Karpas-422 (cell line): ENCODE data around the gene ARID3A. TPM values are rescaled to one million over a fixed set of nuclear protein-coding genes. Genes with fewer than 3 reads are reported as not detected.
A peak's percentile ranks its signal among the peaks of the same experiment; 100 is the strongest.

Experiments
- DNase-seq: peaks from one replicate; pipeline ENCODE4 v3.0.0-alpha.2; 2015
- H2AFZ ChIP-seq: fragments of 200-600 bp; sonication (generic); 2 replicates; pipeline ENCODE4 v1.6.1; 2014; ENCODE audit warnings: antibody characterized with exemption, low read length, mixed read lengths
- H3K27ac ChIP-seq: fragments of 200-600 bp; sonication (generic); 2 replicates; pipeline ENCODE4 v1.5.1; 2014; ENCODE audit warnings: mild to moderate bottlenecking, low read length, moderate library complexity
- H3K27me3 ChIP-seq: fragments of 200-600 bp; sonication (generic); 2 replicates; pipeline ENCODE4 v1.6.1; 2014; ENCODE audit warnings: low read length, mixed read lengths
- H3K36me3 ChIP-seq: fragments of 200-600 bp; sonication (generic); 2 replicates; pipeline ENCODE4 v1.6.1; 2014; ENCODE audit warnings: low read length, mixed read lengths; ENCODE audit not compliant: insufficient read depth
- H3K4me1 ChIP-seq: fragments of 200-600 bp; sonication (generic); 2 replicates; pipeline ENCODE4 v1.6.1; 2014; ENCODE audit warnings: mild to moderate bottlenecking, low read length, mixed read lengths
- H3K4me2 ChIP-seq: fragments of 200-600 bp; sonication (generic); 2 replicates; pipeline ENCODE4 v1.6.1; 2014; ENCODE audit warnings: low read length, low read depth, mild to moderate bottlenecking; ENCODE audit not compliant: poor library complexity, severe bottlenecking
- H3K4me3 ChIP-seq: fragments of 200-600 bp; sonication (generic); 2 replicates; pipeline ENCODE4 v1.5.1; 2014; ENCODE audit warnings: mild to moderate bottlenecking, antibody characterized with exemption, low read length, mixed read lengths
- H3K79me2 ChIP-seq: fragments of 200-600 bp; sonication (generic); 2 replicates; pipeline ENCODE4 v1.6.1; 2014; ENCODE audit warnings: mild to moderate bottlenecking, low read length, mixed read lengths
- H3K9ac ChIP-seq: fragments of 200-600 bp; sonication (generic); 2 replicates; pipeline ENCODE4 v1.6.0; 2014; ENCODE audit warnings: low read length
- H3K9me2 ChIP-seq: fragments of 200-600 bp; sonication (generic), shearing (Covaris generic); replicated peaks from 2 replicates; pipeline ENCODE4 v1.6.0; 2014; ENCODE audit warnings: mild to moderate bottlenecking, low read length, moderate library complexity; ENCODE audit not compliant: insufficient read depth
- H3K9me3 ChIP-seq: fragments of 300-700, 200-600 bp; sonication (generic); 2 replicates; pipeline ENCODE4 v1.6.1; 2014; ENCODE audit warnings: low read length, mixed read lengths
- H4K20me1 ChIP-seq: fragments of 200-600 bp; sonication (generic); 2 replicates; pipeline ENCODE4 v1.6.1; 2014; ENCODE audit warnings: mild to moderate bottlenecking, antibody characterized with exemption, low read length, low read depth; ENCODE audit not compliant: insufficient read depth
- total RNA-seq: library from RNA; depleted of rRNA; stranded (reverse); fragments of >200 nt; shearing (Covaris generic); gene quantifications from 2 replicates; pipeline ENCODE4 v1.2.3, GENCODE V29; 2014; ENCODE audit warnings: low replicate concordance

ARID3A gene
- total RNA-seq, 1 experiment from 2014 or later, result 2.0 TPM

GRCh38 chr19:994516-994915, 68.7 kb downstream of the ARID3A start:
- Histone ChIP-seq H4K20me1 (peaks cover 22% of the 10 kb centered on the region; the same call in 1 of the 2 replicates), H3K79me2 (no peaks in the 10 kb centered on the region), H3K9ac (no peak overlapping the region), H3K27me3 (no peaks in the 10 kb centered on the region), H3K36me3 (0 out of 2 replicates have a peak, but pooled peaks cover 15% of the 10 kb centered on the region), H3K4me1 (no peaks in the 10 kb centered on the region), H3K27ac (no peak overlapping the region), H3K4me3 (no peak overlapping the region), H3K9me2 (no peaks in the 10 kb centered on the region), H3K4me2 (no peak overlapping the region), H3K9me3 (no peaks in the 10 kb centered on the region; the same call in 1 of the 2 replicates), H2AFZ (no peak overlapping the region)
- no peak for DNase-seq

- Histone ChIP-seq H3K4me2 (no peak overlapping the region), H3K36me3 (0 out of 2 replicates have a peak, but pooled peaks cover 15% of the 10 kb centered on the region), H3K9ac (no peak overlapping the region)
These were observed 69.4 kb downstream of the ARID3A start for GRCh38 chr19:995051-995827.

GRCh38 chr19:996051-996838, 70.4 kb downstream of the ARID3A start:
- Histone ChIP-seq H3K4me1 (no peaks in the 10 kb centered on the region), H3K9me2 (no peaks in the 10 kb centered on the region), H3K9ac (no peak overlapping the region), H3K79me2 (no peaks in the 10 kb centered on the region), H3K27me3 (no peaks in the 10 kb centered on the region), H2AFZ (no peak overlapping the region), H3K4me3 (no peak overlapping the region), H4K20me1 (peaks cover 21% of the 10 kb centered on the region; the same call in 1 of the 2 replicates), H3K27ac (no peak overlapping the region), H3K9me3 (no peaks in the 10 kb centered on the region), H3K4me2 (no peak overlapping the region), H3K36me3 (0 out of 2 replicates have a peak, but pooled peaks cover 9% of the 10 kb centered on the region)
- DNase-seq, result peak; percentile 66

More at GRCh38 chr19:995051-995827, 69.4 kb downstream of the ARID3A start:
- Histone ChIP-seq H3K9me2 (no peaks in the 10 kb centered on the region), H3K4me3 (no peak overlapping the region), H3K27ac (no peak overlapping the region), H4K20me1 (peaks cover 22% of the 10 kb centered on the region; the same call in 1 of the 2 replicates), H3K79me2 (no peaks in the 10 kb centered on the region), H3K27me3 (no peaks in the 10 kb centered on the region), H2AFZ (no peak overlapping the region), H3K9me3 (no peaks in the 10 kb centered on the region; the same call in 1 of the 2 replicates), H3K4me1 (no peaks in the 10 kb centered on the region)
- DNase-seq, result no peak

- Histone ChIP-seq H4K20me1 (peaks cover 15% of the 10 kb centered on the region; the same call in 1 of the 2 replicates), H3K4me1 (no peaks in the 10 kb centered on the region), H3K36me3 (0 out of 2 replicates have a peak, but pooled peaks cover under 1% of the 10 kb centered on the region), H3K9me2 (no peaks in the 10 kb centered on the region), H3K4me3 (no peak overlapping the region), H3K9me3 (no peaks in the 10 kb centered on the region), H3K27ac (no peak overlapping the region), H3K79me2 (no peaks in the 10 kb centered on the region), H3K4me2 (no peak overlapping the region), H3K27me3 (no peaks in the 10 kb centered on the region), H2AFZ (no peak overlapping the region), H3K9ac (no peak overlapping the region)
- no peak for DNase-seq
These were observed 72.2 kb downstream of the ARID3A start for GRCh38 chr19:998064-998463.

- Histone ChIP-seq H3K4me1 (no peaks in the 10 kb centered on the region), H3K36me3 (no peaks in the 10 kb centered on the region), H2AFZ (no peak overlapping the region), H3K9me2 (no peaks in the 10 kb centered on the region), H3K27ac (no peak overlapping the region), H3K79me2 (no peaks in the 10 kb centered on the region), H3K9ac (no peak overlapping the region), H3K9me3 (no peaks in the 10 kb centered on the region), H3K4me2 (no peak overlapping the region), H4K20me1 (peaks cover 13% of the 10 kb centered on the region; the same call in 1 of the 2 replicates), H3K27me3 (no peaks in the 10 kb centered on the region), H3K4me3 (no peak overlapping the region)
- no peak for DNase-seq
These were observed 73.5 kb downstream of the ARID3A start for GRCh38 chr19:999379-999719.

- Histone ChIP-seq H3K36me3 (no peaks in the 10 kb centered on the region), H3K79me2 (no peaks in the 10 kb centered on the region), H3K4me1 (no peaks in the 10 kb centered on the region), H3K9me3 (no peaks in the 10 kb centered on the region), H3K4me2 (no peak within 1 kb of the TSS), H4K20me1 (peaks cover 9% of the 10 kb centered on the region; the same call in 1 of the 2 replicates), H3K4me3 (no peak within 1 kb of the TSS), H3K27ac (no peak within 1 kb of the TSS), H3K9ac (no peak within 1 kb of the TSS), H2AFZ (no peak within 1 kb of the TSS), H3K9me2 (no peaks in the 10 kb centered on the region), H3K27me3 (no peaks in the 10 kb centered on the region)
- DNase-seq, result peak; percentile 86
These were observed 74.3 kb downstream of the ARID3A start, which contains the start of gene GRIN3B for GRCh38 chr19:1000095-1000494. Gene GRIN3B (plus strand): TSS chr19:1000419. CDS start chr19:1000438, 19 bp downstream.

GRCh38 chr19:1000591-1001537, 75.0 kb downstream of the ARID3A start:
- Histone ChIP-seq H3K79me2 (no peaks in the 10 kb centered on the region), H4K20me1 (peaks cover 9% of the 10 kb centered on the region; the same call in 1 of the 2 replicates), H3K9ac (no peak overlapping the region), H3K4me2 (no peak overlapping the region), H3K9me2 (no peaks in the 10 kb centered on the region), H3K4me3 (no peak overlapping the region), H3K27me3 (no peaks in the 10 kb centered on the region), H2AFZ (no peak overlapping the region), H3K36me3 (no peaks in the 10 kb centered on the region), H3K4me1 (no peaks in the 10 kb centered on the region), H3K27ac (no peak overlapping the region), H3K9me3 (no peaks in the 10 kb centered on the region)
- no peak for DNase-seq
